ENCODE data around the gene NAPB. TPM values are rescaled to one million over a fixed set of nuclear protein-coding genes. Genes with fewer than 3 reads are reported as not detected.

NAPB gene
- total and polyA plus RNA-seq, 2 experiments from 2014 or later: 5.9 to 8.1 TPM

GRCh38 chr20:23404196-23404595, 17.1 kb downstream of the NAPB start:
- H2AFZ ChIP-seq: no peak overlapping the region
- in situ Hi-C loops (cut with MboI): no loop called here
- H3K4me1 ChIP-seq (ENCODE audit: insufficient read depth): peaks cover 11% of the 10 kb centered on the region
- H3K36me3 ChIP-seq (ENCODE audit: low read depth): no peaks in the 10 kb centered on the region
- H3K9me2 ChIP-seq (ENCODE audit: insufficient read depth): no peaks in the 10 kb centered on the region
- no peak overlapping the region for H3K4me2 ChIP-seq (ENCODE audit: unreplicated experiment)
- H3K79me2 ChIP-seq (ENCODE audit: insufficient read depth): peaks cover 91% of the 10 kb centered on the region
- peaks cover 9% of the 10 kb centered on the region; the same call in 1 of the 2 replicates for H4K20me1 ChIP-seq (ENCODE audit: insufficient read depth)
- H3K27ac ChIP-seq: no peak overlapping the region
- H3K9ac ChIP-seq: no peak overlapping the region
- DNase-seq: peak; percentile 81
- no peak overlapping the region for H3K4me3 ChIP-seq
- no peaks in the 10 kb centered on the region for H3K9me3 ChIP-seq (ENCODE audit: low read depth)
- WGBS, 2 experiments (ENCODE audit: low coverage in 1 of 2, low lambda C conversion rate in 2 of 2, missing lambda C conversion rate in 2 of 2): 43 to 49% methylated on average over 3 of the region's 3 CpGs
- no peaks in the 10 kb centered on the region for H3K27me3 ChIP-seq (replicated peaks; ENCODE audit: insufficient read depth)
- TF ChIP-seq EZH2phosphoT487 (IDR thresholded peaks at IDR 0.05; ENCODE audit: insufficient read depth, low read depth): no peak
- TF ChIP-seq EZH2 (IDR thresholded peaks at IDR 0.05; ENCODE audit: insufficient read depth, poor library complexity, severe bottlenecking): no peak
- peaks cover 9% of the 10 kb centered on the region for H3F3A ChIP-seq (ENCODE audit: insufficient read depth)

GRCh38 chr20:23403751-23404150, 17.5 kb downstream of the NAPB start:
- Histone ChIP-seq H3K9me2 (ENCODE audit: insufficient read depth) (no peaks in the 10 kb centered on the region), H3K36me3 (ENCODE audit: low read depth) (no peaks in the 10 kb centered on the region), H3K79me2 (ENCODE audit: insufficient read depth) (peaks cover 91% of the 10 kb centered on the region), H3K9me3 (ENCODE audit: low read depth) (no peaks in the 10 kb centered on the region), H3K27ac (no peak overlapping the region), H3K4me3 (no peak overlapping the region), H3K4me1 (ENCODE audit: insufficient read depth) (peaks cover 11% of the 10 kb centered on the region), H3K27me3 (replicated peaks; ENCODE audit: insufficient read depth) (no peaks in the 10 kb centered on the region), H3F3A (ENCODE audit: insufficient read depth) (peaks cover 9% of the 10 kb centered on the region), H2AFZ (no peak overlapping the region), H3K4me2 (ENCODE audit: unreplicated experiment) (no peak overlapping the region), H3K9ac (no peak overlapping the region), H4K20me1 (ENCODE audit: insufficient read depth) (peaks cover 9% of the 10 kb centered on the region; the same call in 1 of the 2 replicates)
- whole genome bisulfite sequencing, 2 experiments (ENCODE audit: low coverage in 1 of 2, low lambda C conversion rate in 2 of 2, missing lambda C conversion rate in 2 of 2): 77 to 83% methylated on average over 5 of the region's 5 CpGs
- in situ Hi-C loops (cut with MboI): no loop called here
- no peak for TF ChIP-seq EZH2 (IDR thresholded peaks at IDR 0.05; ENCODE audit: insufficient read depth, poor library complexity, severe bottlenecking)
- no peak for TF ChIP-seq EZH2phosphoT487 (IDR thresholded peaks at IDR 0.05; ENCODE audit: insufficient read depth, low read depth)
- no peak for DNase-seq

GRCh38 chr20:23401051-23401450, 20.2 kb downstream of the NAPB start:
- Histone ChIP-seq H3K4me2 (ENCODE audit: unreplicated experiment) (no peak overlapping the region), H3K27ac (no peak overlapping the region), H3K27me3 (replicated peaks; ENCODE audit: insufficient read depth) (no peaks in the 10 kb centered on the region), H3K4me1 (ENCODE audit: insufficient read depth) (peaks cover 18% of the 10 kb centered on the region), H3F3A (ENCODE audit: insufficient read depth) (peaks cover 15% of the 10 kb centered on the region), H3K9me3 (ENCODE audit: low read depth) (no peaks in the 10 kb centered on the region), H3K9ac (no peak overlapping the region), H3K4me3 (no peak overlapping the region), H3K36me3 (ENCODE audit: low read depth) (no peaks in the 10 kb centered on the region), H3K79me2 (ENCODE audit: insufficient read depth) (peaks cover 87% of the 10 kb centered on the region), H3K9me2 (ENCODE audit: insufficient read depth) (no peaks in the 10 kb centered on the region), H4K20me1 (ENCODE audit: insufficient read depth) (0 out of 2 replicates have a peak, but pooled peaks cover 4% of the 10 kb centered on the region), H2AFZ (no peak overlapping the region)
- in situ Hi-C loops (cut with MboI): no loop called here
- 96 to 98% methylated on average over 5 of the region's 5 CpGs for WGBS, 2 experiments (ENCODE audit: low coverage in 1 of 2, low lambda C conversion rate in 2 of 2, missing lambda C conversion rate in 2 of 2)
- DNase-seq: no peak
- TF ChIP-seq EZH2phosphoT487 (IDR thresholded peaks at IDR 0.05; ENCODE audit: insufficient read depth, low read depth) (no peak), EZH2 (IDR thresholded peaks at IDR 0.05; ENCODE audit: insufficient read depth, poor library complexity, severe bottlenecking) (no peak)

GRCh38 chr20:23399568-23400241, 21.6 kb downstream of the NAPB start:
- Histone ChIP-seq H3K27me3 (replicated peaks; ENCODE audit: insufficient read depth) (no peaks in the 10 kb centered on the region), H3F3A (ENCODE audit: insufficient read depth) (peaks cover 15% of the 10 kb centered on the region), H3K79me2 (ENCODE audit: insufficient read depth) (peaks cover 84% of the 10 kb centered on the region), H3K9me3 (ENCODE audit: low read depth) (no peaks in the 10 kb centered on the region), H2AFZ (no peak overlapping the region), H3K27ac (peak overlapping the region; percentile 42), H3K4me3 (no peak overlapping the region), H3K9me2 (ENCODE audit: insufficient read depth) (no peaks in the 10 kb centered on the region), H3K4me2 (ENCODE audit: unreplicated experiment) (peak overlapping the region; percentile 8), H4K20me1 (ENCODE audit: insufficient read depth) (0 out of 2 replicates have a peak, but pooled peaks cover 3% of the 10 kb centered on the region), H3K4me1 (ENCODE audit: insufficient read depth) (peaks cover 18% of the 10 kb centered on the region), H3K36me3 (ENCODE audit: low read depth) (no peaks in the 10 kb centered on the region), H3K9ac (no peak overlapping the region)
- 48 to 55% methylated on average over 6 of the region's 6 CpGs for WGBS, 2 experiments (ENCODE audit: low coverage in 1 of 2, low lambda C conversion rate in 2 of 2, missing lambda C conversion rate in 2 of 2)
- TF ChIP-seq EZH2phosphoT487 (IDR thresholded peaks at IDR 0.05; ENCODE audit: insufficient read depth, low read depth): no peak
- TF ChIP-seq EZH2 (IDR thresholded peaks at IDR 0.05; ENCODE audit: insufficient read depth, poor library complexity, severe bottlenecking): no peak
- DNase-seq: peak; percentile 80
- in situ Hi-C loops (cut with MboI): no loop called here

All from GM23248 (cell line).